Caco-2 (cell line): ENCODE data around the gene FUT8. TPM values are rescaled to one million over a fixed set of nuclear protein-coding genes. Genes with fewer than 3 reads are reported as not detected.

Experiments
- BruUV-seq: library from RNA; stranded (reverse); fragments of 400-500 nt; replicated peaks from 2 replicates; lab custom pipeline; 2021; lab: Mats Ljungman, UMichigan
- CTCF ChIA-PET: fragments of 300-600 bp; sonication (Branson Sonifier 250); formaldehyde crosslinking; loops from one replicate; lab custom pipeline; 2022; ENCODE audit warnings: antibody characterized with exemption; lab: Charles Lee
- POLR2A ChIA-PET: fragments of 300-600 bp; sonication (Branson Sonifier 250); formaldehyde crosslinking; loops from one replicate; lab custom pipeline; 2022; ENCODE audit warnings: antibody characterized with exemption; lab: Charles Lee
- DNase-seq, 2 experiments: peaks; one replicate each; pipeline versions ENCODE4 v3.0.0 to v3.0.0-alpha.2; 2020 to 2022
- H3K27me3 ChIP-seq: replicated peaks from 2 replicates; pipeline ENCODE4 v1.6.0; 2011; ENCODE audit warnings: low read length; ENCODE audit not compliant: control insufficient read depth, insufficient read depth
- H3K36me3 ChIP-seq: 2 replicates; pipeline ENCODE4 v1.5.1; 2011; ENCODE audit warnings: low read length; ENCODE audit not compliant: control insufficient read depth, insufficient read depth
- H3K4me1 ChIP-seq: fragments of 250-450 bp; sonication (Bioruptor Pico); 2 replicates; pipeline ENCODE4 v1.5.1; 2020; ENCODE audit warnings: mild to moderate bottlenecking
- H3K4me3 ChIP-seq: 2 replicates; pipeline ENCODE4 v1.5.1; 2011; ENCODE audit warnings: low read depth, mild to moderate bottlenecking, control low read depth, low read length
- H3K9me3 ChIP-seq: fragments of 250-450 bp; sonication (Bioruptor Pico); 2 replicates; pipeline ENCODE4 v1.5.1; 2020; ENCODE audit warnings: mild to moderate bottlenecking, moderate library complexity
- H3K27ac Mint-ChIP-seq: one replicate; pipeline ENCODE4 v1.8.0; 2022; ENCODE audit warnings: mixed read lengths; ENCODE audit not compliant: unreplicated experiment
- H3K27me3 Mint-ChIP-seq: one replicate; pipeline ENCODE4 v1.8.0; 2022; ENCODE audit warnings: mixed read lengths; ENCODE audit not compliant: insufficient read depth, unreplicated experiment
- H3K36me3 Mint-ChIP-seq: one replicate; pipeline ENCODE4 v1.8.0; 2022; ENCODE audit warnings: mild to moderate bottlenecking, mixed read lengths; ENCODE audit not compliant: insufficient read depth, unreplicated experiment
- H3K4me1 Mint-ChIP-seq: one replicate; pipeline ENCODE4 v1.8.0; 2022; ENCODE audit warnings: low read depth, mixed read lengths; ENCODE audit not compliant: unreplicated experiment
- H3K4me3 Mint-ChIP-seq: one replicate; pipeline ENCODE4 v1.8.0; 2022; ENCODE audit warnings: mild to moderate bottlenecking, moderate library complexity, mixed read lengths; ENCODE audit not compliant: unreplicated experiment
- H3K9me3 Mint-ChIP-seq: one replicate; pipeline ENCODE4 v1.8.0; 2022; ENCODE audit warnings: mixed read lengths; ENCODE audit not compliant: unreplicated experiment
- intact Hi-C: fragments of 100-400 bp; cut with micrococcal nuclease; formaldehyde crosslinking; loops from one replicate; pipeline ENCODE4 v1.10.0; 2022; ENCODE audit not compliant: unreplicated experiment
- total RNA-seq: library from RNA; stranded (reverse); gene quantifications from 2 replicates; pipeline ENCODE4 v1.2.3, GENCODE V29; 2022
- TF ChIP-seq, protein P1 (sequence below), 2 experiments: fragments of 200-600 bp in 1 of 2; IDR thresholded peaks; 1 replicate in 1 of 2; 2 replicates in 1 of 2; pipeline versions ENCODE4 v1.5.1 to v1.8.0; 2011 to 2022; ENCODE audit warnings: antibody characterized with exemption in 1 of 2, control low read depth in 1 of 2, inconsistent platforms in 1 of 2, low read depth in 1 of 2, low read length in 1 of 2, mild to moderate bottlenecking in 1 of 2, moderate library complexity in 1 of 2; ENCODE audit not compliant: insufficient read depth in 1 of 2, severe bottlenecking in 1 of 2, unreplicated experiment in 1 of 2

FUT8 gene
- total RNA-seq, 1 experiment from 2014 or later = 67.1 TPM

DNA sequence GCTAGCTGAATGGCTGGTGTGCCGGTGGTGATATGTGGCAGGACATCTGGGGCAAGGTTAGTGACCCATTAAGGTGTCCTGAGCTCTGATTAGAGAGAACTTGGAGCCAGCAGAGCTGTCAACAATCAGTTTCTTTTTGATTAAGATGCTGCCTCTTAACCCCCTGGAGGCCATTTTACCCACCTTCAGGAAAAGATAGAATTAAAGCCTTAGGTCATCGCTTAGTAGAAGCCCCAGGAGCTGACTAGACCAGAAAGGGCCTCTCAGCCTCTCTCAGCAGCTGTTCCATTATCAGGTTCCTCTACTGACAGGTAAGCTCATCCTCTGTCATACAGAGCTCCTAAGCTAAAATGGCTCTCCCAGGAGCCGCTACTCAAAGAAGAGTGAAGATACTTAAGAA, 339.0 kb downstream of the FUT8 start:
- Histone ChIP-seq H3K9me3 (no peaks in the 10 kb centered on the region), H3K4me3 (no peak overlapping the region), H3K27me3 (no peaks in the 10 kb centered on the region), H3K4me1 (no peaks in the 10 kb centered on the region; the same call in 1 of the 2 replicates), H3K36me3 (no peaks in the 10 kb centered on the region)
- H3K9me3 Mint-ChIP-seq = no peaks in the 10 kb centered on the region
- no peak overlapping the region for H3K4me3 Mint-ChIP-seq
- ChIA-PET POLR2A (no interaction called here), CTCF (no interaction called here)
- no peaks in the 10 kb centered on the region for H3K36me3 Mint-ChIP-seq
- no peaks in the 10 kb centered on the region for H3K4me1 Mint-ChIP-seq
- TF ChIP-seq, protein P1, sequence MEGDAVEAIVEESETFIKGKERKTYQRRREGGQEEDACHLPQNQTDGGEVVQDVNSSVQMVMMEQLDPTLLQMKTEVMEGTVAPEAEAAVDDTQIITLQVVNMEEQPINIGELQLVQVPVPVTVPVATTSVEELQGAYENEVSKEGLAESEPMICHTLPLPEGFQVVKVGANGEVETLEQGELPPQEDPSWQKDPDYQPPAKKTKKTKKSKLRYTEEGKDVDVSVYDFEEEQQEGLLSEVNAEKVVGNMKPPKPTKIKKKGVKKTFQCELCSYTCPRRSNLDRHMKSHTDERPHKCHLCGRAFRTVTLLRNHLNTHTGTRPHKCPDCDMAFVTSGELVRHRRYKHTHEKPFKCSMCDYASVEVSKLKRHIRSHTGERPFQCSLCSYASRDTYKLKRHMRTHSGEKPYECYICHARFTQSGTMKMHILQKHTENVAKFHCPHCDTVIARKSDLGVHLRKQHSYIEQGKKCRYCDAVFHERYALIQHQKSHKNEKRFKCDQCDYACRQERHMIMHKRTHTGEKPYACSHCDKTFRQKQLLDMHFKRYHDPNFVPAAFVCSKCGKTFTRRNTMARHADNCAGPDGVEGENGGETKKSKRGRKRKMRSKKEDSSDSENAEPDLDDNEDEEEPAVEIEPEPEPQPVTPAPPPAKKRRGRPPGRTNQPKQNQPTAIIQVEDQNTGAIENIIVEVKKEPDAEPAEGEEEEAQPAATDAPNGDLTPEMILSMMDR (IDR thresholded peaks at IDR 0.05; ENCODE audit: insufficient read depth in 1 of 2, low read depth in 1 of 2, low read length in 1 of 2, severe bottlenecking in 1 of 2, unreplicated experiment in 1 of 2) = no peak
- H3K27ac Mint-ChIP-seq = no peak overlapping the region
- intact Hi-C loops = no loop called here
- no peak for DNase-seq
- no peaks in the 10 kb centered on the region for H3K27me3 Mint-ChIP-seq
- no TSS peak for BruUV-seq

DNA sequence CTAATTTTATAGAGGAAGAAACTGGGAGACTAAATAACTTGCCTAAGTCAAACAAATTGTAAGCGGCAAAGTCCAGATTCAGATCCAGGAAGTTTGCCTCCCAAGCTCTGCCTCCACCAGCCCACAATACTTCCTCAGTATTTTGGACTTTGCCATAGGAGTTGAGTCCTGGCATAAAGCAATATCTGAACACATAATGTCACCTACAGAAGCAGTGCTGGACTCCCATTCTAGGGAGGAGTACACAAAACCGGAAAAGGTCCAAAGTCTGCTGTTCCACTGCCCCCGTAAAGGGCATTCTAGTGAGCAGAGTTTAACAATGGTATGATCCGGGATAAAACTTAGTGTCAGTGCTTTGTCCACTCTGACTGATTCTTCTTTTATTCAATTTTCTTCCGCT, 340.5 kb downstream of the FUT8 start:
- DNase-seq = no peak
- H3K9me3 Mint-ChIP-seq = no peaks in the 10 kb centered on the region
- H3K9me3 ChIP-seq = no peaks in the 10 kb centered on the region
- no peaks in the 10 kb centered on the region for H3K36me3 ChIP-seq
- H3K27ac Mint-ChIP-seq = no peak overlapping the region
- no peak overlapping the region for H3K4me3 ChIP-seq
- intact Hi-C loops = no loop called here
- ChIA-PET CTCF (no interaction called here), POLR2A (no interaction called here)
- H3K27me3 Mint-ChIP-seq = no peaks in the 10 kb centered on the region
- no TSS peak for BruUV-seq
- H3K36me3 Mint-ChIP-seq = no peaks in the 10 kb centered on the region
- H3K27me3 ChIP-seq = no peaks in the 10 kb centered on the region
- TF ChIP-seq, protein P1 (IDR thresholded peaks at IDR 0.05; ENCODE audit: insufficient read depth in 1 of 2, low read depth in 1 of 2, low read length in 1 of 2, severe bottlenecking in 1 of 2, unreplicated experiment in 1 of 2) = no peak
- no peaks in the 10 kb centered on the region; the same call in 1 of the 2 replicates for H3K4me1 ChIP-seq
- H3K4me3 Mint-ChIP-seq = no peak overlapping the region
- no peaks in the 10 kb centered on the region for H3K4me1 Mint-ChIP-seq

DNA sequence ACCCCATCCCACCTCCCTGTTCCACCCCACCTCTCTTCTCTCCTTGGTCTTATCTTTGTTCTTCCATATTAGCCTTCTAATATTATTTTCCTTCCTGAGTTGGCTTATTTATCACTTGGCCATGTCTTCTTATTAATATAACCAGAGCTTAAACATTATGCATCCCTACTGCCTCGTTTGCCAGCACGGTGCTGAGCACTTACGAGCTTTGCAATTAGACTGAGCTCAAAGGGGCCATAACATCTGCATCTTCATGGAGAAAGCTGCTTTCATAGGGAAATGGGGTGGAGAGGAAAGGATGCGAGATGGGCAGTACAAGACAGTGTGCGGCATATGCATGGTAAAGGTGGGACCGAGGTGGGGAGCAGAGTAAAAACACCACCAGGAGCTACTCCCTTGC, 342.8 kb downstream of the FUT8 start:
- no peaks in the 10 kb centered on the region for H3K4me1 Mint-ChIP-seq
- H3K27ac Mint-ChIP-seq = no peak overlapping the region

More for the DNA sequence above, 342.8 kb downstream of the FUT8 start:
- Histone ChIP-seq H3K4me3 (no peak overlapping the region), H3K27me3 (no peaks in the 10 kb centered on the region), H3K9me3 (no peaks in the 10 kb centered on the region), H3K36me3 (no peaks in the 10 kb centered on the region), H3K4me1 (no peaks in the 10 kb centered on the region; the same call in 1 of the 2 replicates)
- POLR2A ChIA-PET = no interaction called here
- CTCF ChIA-PET = no interaction called here
- BruUV-seq = no TSS peak
- Mint-ChIP-seq H3K9me3 (no peaks in the 10 kb centered on the region), H3K36me3 (no peaks in the 10 kb centered on the region), H3K4me3 (no peak overlapping the region), H3K27me3 (no peaks in the 10 kb centered on the region)
- intact Hi-C loops = no loop called here
- TF ChIP-seq, protein P1 (IDR thresholded peaks at IDR 0.05; ENCODE audit: insufficient read depth in 1 of 2, low read depth in 1 of 2, low read length in 1 of 2, severe bottlenecking in 1 of 2, unreplicated experiment in 1 of 2) = no peak
- DNase-seq = no peak
